GM12875 (cell line): ENCODE measurements around the gene MEGF8.

ENCODE experiments used
- H3K4me3 ChIP-seq: one replicate; pipeline ENCODE4 v1.5.1; 2011; ENCODE audit warnings: low read depth, low read length, control low read depth
- TF ChIP-seq, protein P1 (sequence below): IDR thresholded peaks from 2 replicates; pipeline ENCODE4 v1.5.1; 2011; ENCODE audit warnings: low read depth, mild to moderate bottlenecking, control low read depth, inconsistent platforms, low read length, moderate library complexity, borderline replicate concordance; ENCODE audit not compliant: insufficient read depth

MEGF8 gene

DNA sequence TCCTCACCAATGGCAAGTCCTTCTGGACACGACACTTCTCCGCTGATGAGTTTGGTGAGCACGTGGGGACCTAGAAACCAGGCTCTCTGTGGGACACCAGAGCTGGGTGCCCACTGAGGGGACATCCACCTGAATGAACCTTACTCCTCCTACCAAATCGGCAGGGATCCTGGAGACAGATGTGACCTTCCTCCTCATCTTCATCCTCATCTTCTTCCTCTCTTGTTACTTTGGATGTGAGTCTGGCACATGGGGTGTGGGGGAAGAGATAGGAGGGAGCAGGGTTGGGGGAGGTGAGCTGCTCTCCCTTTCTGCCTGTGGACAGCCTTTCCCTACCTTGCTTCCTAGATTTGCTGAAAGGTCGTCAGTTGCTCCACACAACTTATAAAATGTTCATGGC lies 10.4 kb upstream of the MEGF8 start:
- TF ChIP-seq, protein P1, sequence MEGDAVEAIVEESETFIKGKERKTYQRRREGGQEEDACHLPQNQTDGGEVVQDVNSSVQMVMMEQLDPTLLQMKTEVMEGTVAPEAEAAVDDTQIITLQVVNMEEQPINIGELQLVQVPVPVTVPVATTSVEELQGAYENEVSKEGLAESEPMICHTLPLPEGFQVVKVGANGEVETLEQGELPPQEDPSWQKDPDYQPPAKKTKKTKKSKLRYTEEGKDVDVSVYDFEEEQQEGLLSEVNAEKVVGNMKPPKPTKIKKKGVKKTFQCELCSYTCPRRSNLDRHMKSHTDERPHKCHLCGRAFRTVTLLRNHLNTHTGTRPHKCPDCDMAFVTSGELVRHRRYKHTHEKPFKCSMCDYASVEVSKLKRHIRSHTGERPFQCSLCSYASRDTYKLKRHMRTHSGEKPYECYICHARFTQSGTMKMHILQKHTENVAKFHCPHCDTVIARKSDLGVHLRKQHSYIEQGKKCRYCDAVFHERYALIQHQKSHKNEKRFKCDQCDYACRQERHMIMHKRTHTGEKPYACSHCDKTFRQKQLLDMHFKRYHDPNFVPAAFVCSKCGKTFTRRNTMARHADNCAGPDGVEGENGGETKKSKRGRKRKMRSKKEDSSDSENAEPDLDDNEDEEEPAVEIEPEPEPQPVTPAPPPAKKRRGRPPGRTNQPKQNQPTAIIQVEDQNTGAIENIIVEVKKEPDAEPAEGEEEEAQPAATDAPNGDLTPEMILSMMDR: no peak
- H3K4me3 ChIP-seq: no peak overlapping the region

DNA sequence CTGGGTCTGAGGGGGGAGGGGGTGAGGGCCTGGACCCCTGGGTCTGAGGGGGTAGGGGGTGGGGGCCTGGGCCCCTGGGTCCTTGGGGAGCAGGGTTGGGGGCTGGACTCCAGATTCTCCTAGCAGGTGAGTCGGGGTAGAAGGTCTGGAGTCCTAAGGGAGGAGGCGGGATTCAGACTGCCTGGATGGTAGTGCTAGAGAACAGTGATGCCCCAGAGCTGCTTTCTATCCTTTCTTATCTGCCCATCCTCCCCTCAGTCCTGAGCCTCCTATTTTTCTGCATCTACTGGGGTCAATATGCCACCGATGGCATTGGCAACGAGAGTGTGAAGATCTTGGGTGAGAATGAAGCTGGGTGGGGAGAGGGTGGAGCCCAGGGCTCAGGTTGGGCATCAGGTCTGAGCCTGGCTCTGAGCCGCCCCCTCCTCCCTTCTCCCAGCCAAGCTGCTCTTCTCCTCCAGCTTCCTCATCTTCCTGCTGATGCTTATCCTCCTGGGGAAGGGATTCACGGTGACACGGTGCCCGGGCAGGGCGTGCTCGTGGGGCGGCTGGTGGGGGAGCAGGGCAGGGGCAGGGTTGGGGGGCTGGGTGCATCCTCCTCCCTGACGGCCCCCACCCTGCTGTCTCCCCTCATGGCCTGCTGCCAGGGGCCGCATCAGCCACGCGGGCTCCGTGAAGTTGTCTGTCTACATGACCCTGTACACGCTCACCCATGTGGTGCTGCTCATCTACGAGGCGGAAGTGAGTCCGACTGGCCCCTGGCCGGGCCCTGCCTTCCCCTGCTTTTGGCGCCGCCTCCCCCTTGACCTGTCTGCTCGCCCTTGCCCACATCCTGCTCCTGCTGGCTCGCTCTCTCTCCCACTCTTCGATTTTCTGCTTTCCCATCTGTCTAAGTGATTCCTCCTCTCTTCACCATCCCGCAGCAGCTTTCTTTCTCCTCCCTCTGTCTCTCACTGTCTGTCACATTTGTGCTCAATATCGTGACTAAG lies 8.9 kb upstream of the MEGF8 start:
- no peak overlapping the region for H3K4me3 ChIP-seq
- TF ChIP-seq, protein P1: no peak

DNA sequence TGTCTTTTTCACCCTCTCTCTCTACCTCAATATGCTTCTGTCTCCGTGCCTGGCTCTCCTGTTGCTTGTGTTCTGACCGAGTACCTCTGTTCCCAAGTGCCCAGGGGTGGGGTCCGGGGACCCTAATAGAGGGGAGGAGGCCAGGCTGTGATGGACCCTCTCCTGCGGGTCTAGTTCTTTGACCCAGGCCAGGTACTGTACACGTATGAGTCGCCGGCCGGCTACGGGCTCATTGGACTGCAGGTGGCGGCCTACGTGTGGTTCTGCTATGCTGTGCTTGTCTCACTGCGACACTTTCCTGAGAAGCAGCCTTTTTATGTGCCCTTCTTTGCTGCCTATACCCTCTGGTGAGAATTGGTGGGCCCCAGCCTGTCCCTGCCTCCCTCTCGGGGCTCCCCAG lies 7.9 kb upstream of the MEGF8 start:
- no peak overlapping the region for H3K4me3 ChIP-seq
- TF ChIP-seq, protein P1: no peak

DNA sequence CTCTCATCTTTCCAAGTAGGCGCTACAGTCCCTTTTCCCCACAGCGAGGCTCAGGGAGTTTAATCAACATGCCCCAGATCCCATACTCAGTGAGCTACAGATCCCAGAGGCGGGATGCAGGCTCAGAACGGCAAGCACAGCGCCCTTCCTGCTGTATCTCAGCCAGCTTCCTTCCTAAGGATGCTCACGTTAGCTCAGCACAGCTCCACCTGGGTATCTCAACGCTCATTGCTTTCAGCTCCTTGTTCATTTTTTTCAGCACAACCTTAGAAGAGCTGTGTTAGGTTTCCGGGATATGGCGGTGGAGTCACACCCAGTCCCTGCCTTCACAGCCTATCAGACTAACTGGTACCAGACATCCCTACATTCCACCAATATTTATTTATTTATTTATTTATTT lies 3.1 kb upstream of the MEGF8 start:
- TF ChIP-seq, protein P1: no peak
- H3K4me3 ChIP-seq: no peak overlapping the region

DNA sequence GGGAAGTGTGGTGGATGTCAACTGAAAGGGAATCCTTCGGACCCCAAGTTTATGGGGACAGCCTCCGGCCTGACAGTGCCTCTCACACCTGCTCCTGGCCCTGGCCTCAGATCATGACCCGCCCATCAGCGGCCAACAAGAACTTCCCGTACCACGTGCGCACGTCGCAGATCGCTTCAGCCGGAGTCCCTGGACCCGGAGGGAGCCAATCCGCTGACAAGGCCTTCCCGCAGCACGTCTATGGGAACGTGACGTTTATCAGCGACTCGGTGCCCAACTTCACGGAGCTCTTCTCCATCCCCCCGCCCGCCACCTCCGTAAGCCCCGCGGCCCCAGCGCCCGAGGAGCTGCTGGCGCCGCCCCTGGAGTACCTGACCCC lies 2.0 kb upstream of the MEGF8 start:
- H3K4me3 ChIP-seq: no peak overlapping the region
- TF ChIP-seq, protein P1: no peak

DNA sequence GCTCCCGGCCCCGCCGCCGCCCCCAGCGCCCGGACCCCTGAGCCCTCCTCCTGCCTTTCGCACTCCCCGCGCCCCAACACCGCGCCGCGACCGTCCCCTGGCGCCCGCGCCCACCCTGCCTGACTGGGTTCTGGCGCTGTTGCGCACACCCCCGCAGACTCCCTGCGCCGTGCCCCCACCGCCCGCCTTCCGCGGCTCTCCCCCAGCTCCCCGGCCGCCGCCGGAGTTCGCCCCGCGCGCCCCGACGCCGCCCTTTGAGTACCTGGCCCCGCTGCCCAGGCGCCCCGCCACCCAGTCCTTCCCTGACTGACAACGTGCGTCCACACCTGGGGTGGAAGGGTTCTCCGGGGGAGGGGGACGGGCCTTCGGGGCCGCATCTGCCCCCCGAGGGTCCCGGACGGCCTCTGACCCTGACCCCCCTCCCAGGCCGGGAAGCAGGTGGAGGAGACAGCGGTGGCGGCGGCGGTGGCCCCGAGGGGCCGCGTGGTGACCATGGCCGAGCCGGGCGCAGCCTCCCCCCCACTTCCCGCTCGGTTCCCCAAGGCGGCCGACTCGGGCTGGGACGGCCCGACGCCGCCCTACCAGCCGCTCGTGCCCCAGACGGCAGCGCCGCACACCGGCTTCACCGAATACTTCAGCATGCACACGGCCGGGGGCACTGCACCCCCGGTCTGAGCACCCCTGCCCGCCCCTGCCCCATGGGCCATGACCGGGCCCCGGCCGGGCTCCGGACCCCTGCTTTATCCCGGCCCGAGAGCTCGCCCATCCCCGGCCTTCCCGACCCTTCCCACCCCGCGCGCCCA lies 1.4 kb upstream of the MEGF8 start:
- H3K4me3 ChIP-seq: no peak overlapping the region
- TF ChIP-seq, protein P1: 0 out of 2 replicates have a peak, but pooled peaks have one; percentile 22
